Measurements from ENCODE around the gene HSD17B8.

DNA sequence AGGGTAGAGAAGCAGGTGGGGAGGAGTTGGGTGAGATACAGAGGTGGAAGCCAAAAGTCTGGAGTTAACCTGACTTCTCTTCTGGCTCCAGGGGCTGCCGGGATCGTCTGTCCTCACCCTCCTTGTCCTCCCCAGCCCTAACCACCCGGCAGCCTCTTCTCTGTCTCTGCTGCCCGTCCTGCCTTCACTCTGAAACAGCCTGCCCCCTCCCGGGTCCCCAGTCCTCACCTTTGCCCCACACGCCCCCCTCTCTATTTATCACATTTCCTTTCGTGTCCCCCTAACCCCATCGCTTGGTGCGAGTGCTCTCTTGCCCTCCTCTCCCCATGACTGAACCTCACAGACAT lies 9.5 kb downstream of the HSD17B8 start:
- TF ChIP-seq, protein P1, sequence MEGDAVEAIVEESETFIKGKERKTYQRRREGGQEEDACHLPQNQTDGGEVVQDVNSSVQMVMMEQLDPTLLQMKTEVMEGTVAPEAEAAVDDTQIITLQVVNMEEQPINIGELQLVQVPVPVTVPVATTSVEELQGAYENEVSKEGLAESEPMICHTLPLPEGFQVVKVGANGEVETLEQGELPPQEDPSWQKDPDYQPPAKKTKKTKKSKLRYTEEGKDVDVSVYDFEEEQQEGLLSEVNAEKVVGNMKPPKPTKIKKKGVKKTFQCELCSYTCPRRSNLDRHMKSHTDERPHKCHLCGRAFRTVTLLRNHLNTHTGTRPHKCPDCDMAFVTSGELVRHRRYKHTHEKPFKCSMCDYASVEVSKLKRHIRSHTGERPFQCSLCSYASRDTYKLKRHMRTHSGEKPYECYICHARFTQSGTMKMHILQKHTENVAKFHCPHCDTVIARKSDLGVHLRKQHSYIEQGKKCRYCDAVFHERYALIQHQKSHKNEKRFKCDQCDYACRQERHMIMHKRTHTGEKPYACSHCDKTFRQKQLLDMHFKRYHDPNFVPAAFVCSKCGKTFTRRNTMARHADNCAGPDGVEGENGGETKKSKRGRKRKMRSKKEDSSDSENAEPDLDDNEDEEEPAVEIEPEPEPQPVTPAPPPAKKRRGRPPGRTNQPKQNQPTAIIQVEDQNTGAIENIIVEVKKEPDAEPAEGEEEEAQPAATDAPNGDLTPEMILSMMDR (IDR thresholded peaks at IDR 0.05) = no peak
- TF ChIP-seq, protein P2, sequence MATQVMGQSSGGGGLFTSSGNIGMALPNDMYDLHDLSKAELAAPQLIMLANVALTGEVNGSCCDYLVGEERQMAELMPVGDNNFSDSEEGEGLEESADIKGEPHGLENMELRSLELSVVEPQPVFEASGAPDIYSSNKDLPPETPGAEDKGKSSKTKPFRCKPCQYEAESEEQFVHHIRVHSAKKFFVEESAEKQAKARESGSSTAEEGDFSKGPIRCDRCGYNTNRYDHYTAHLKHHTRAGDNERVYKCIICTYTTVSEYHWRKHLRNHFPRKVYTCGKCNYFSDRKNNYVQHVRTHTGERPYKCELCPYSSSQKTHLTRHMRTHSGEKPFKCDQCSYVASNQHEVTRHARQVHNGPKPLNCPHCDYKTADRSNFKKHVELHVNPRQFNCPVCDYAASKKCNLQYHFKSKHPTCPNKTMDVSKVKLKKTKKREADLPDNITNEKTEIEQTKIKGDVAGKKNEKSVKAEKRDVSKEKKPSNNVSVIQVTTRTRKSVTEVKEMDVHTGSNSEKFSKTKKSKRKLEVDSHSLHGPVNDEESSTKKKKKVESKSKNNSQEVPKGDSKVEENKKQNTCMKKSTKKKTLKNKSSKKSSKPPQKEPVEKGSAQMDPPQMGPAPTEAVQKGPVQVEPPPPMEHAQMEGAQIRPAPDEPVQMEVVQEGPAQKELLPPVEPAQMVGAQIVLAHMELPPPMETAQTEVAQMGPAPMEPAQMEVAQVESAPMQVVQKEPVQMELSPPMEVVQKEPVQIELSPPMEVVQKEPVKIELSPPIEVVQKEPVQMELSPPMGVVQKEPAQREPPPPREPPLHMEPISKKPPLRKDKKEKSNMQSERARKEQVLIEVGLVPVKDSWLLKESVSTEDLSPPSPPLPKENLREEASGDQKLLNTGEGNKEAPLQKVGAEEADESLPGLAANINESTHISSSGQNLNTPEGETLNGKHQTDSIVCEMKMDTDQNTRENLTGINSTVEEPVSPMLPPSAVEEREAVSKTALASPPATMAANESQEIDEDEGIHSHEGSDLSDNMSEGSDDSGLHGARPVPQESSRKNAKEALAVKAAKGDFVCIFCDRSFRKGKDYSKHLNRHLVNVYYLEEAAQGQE (IDR thresholded peaks at IDR 0.05; ENCODE audit: insufficient read depth in 1 of 2, low read depth in 2 of 2, low read length in 1 of 2) = no peak
